Camera-type eye (tissue), 1 donor: Measurements from ENCODE around the gene EXOSC2. TPM values are rescaled to one million over a fixed set of nuclear protein-coding genes. Genes with fewer than 3 reads are reported as not detected.

Experiments
- total RNA-seq: library from RNA; depleted of rRNA; stranded (reverse); fragments of >200 nt; gene quantifications from one replicate; pipeline ENCODE4 v1.2.3, GENCODE V29; 2014

The EXOSC2 gene, protein sequence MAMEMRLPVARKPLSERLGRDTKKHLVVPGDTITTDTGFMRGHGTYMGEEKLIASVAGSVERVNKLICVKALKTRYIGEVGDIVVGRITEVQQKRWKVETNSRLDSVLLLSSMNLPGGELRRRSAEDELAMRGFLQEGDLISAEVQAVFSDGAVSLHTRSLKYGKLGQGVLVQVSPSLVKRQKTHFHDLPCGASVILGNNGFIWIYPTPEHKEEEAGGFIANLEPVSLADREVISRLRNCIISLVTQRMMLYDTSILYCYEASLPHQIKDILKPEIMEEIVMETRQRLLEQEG
- total RNA-seq = 43.9 TPM

DNA sequence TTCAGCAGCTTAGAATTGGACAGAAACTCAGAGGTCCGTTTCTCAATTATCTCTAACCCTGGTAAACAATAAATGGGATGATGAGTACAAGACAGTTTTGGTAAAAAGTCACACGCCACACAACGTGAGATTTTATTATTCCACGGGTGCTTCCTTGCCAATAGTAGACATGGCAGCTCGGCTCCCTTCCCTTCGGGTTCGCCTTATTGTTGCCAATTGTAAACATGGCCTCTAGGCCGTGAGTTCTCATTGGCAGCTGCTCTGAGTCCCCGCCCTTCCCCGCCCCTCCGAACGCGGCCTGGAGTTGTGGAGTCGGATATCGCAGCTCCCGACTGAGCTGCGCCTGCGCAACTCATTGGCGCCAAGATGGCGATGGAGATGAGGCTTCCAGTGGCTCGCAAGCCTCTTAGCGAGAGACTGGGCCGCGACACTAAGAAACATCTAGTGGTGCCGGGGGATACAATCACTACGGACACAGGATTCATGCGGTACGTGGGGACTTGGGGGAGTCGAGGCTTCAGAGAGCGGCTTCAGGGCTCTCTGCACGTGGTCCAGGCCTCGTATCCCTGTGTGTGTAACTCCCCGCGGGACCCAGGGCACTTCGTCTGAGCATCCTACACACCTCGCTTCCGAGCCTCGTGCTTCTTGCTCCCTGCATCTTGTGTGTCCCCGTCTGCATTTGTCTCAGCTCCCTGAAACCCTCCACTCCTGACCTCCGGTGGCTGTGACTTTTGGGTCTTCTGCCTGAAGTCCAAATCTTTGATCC, at the start of gene EXOSC2:
Gene EXOSC2 (plus strand): TSS at position 355 of the 766 bp plus-strand sequence. CDS start 12 bp downstream, at position 367.

DNA sequence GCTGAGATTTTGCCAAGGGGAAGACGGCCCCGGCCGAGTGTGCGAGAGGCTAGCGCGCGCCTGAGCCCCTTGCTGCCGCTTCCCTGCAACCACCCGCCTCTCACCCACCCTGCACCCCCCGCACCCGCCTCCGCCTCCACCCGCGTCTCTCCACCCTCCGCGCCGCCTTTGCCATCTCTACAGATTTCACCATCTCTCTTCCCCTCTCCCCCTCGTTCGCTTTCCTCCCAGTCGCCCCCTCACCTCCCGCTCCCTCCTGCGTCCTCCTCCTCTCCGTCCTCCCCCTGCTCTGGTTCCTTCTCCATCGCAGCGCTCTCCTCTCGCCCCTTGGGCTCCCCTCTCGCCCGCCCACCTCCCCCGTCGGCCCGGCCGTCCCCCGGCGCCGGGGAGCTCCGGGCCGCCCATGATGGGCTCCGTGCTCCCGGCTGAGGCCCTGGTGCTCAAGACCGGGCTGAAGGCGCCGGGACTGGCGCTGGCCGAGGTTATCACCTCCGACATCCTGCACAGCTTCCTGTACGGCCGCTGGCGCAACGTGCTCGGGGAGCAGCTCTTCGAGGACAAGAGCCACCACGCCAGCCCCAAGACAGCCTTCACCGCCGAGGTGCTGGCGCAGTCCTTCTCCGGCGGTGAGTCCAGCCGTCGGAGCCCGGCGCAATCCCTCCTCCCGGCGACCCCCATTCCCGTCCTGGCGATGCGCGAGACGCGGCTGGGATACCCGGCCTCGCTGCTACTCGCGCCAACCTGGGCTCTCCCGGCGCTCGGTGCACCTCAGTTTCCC, 29.1 kb upstream of the EXOSC2 start, which contains the start of gene PRDM12:
Gene PRDM12 (plus strand): TSS at position 344 of the 778 bp plus-strand sequence. CDS start 60 bp downstream, at position 404.

Other genes with a start within 250 kb of the EXOSC2 start
- 52.0 TPM for gene ASS1, start 248.8 kb upstream of the EXOSC2 start, total RNA-seq
- 72.3 TPM for gene FUBP3, start 114.2 kb upstream of the EXOSC2 start, total RNA-seq
- not detected for gene PRDM12, start 29.2 kb upstream of the EXOSC2 start, total RNA-seq
- gene ABL1, start 141.5 kb downstream of the EXOSC2 start, total RNA-seq = 82.9 TPM
- gene QRFP, start 203.0 kb downstream of the EXOSC2 start, total RNA-seq = not detected
- gene FIBCD1, start 245.5 kb downstream of the EXOSC2 start, total RNA-seq = 10.2 TPM